GM12878 (cell line): ENCODE measurements around the gene ITIH1. TPM values are rescaled to one million over a fixed set of nuclear protein-coding genes. Genes with fewer than 3 reads are reported as not detected.

Experiments
- ATAC-seq: fragments of 200-7000 bp; cut with Tn5 transposase; 3 replicates; pipeline ENCODE4 v1.9.1; 2020; ENCODE audit warnings: mild to moderate bottlenecking, moderate library complexity
- BruUV-seq: library from RNA; stranded (reverse); fragments of 400-500 nt; replicated peaks from 2 replicates; lab custom pipeline; 2021; lab: Mats Ljungman, UMichigan
- CTCF ChIA-PET: fragments of 300-600 bp; sonication (Branson Sonifier 250); formaldehyde crosslinking; extraction: SDS; loops from one replicate; lab custom pipeline; 2021; ENCODE audit warnings: inconsistent platforms; lab: Yijun Ruan, JAX
- POLR2A ChIA-PET: fragments of 350-600 bp; formaldehyde crosslinking; extraction: SDS; loops from one replicate; lab custom pipeline; 2021; ENCODE audit warnings: inconsistent platforms; lab: Charles Lee
- RAD21 ChIA-PET: fragments of 300-600 bp; sonication (Branson Sonifier 250); formaldehyde crosslinking; loops from one replicate; lab custom pipeline; 2023; ENCODE audit warnings: antibody characterized with exemption; ENCODE audit not compliant: unreplicated experiment; lab: Charles Lee
- SMC1A ChIA-PET: fragments of 300-600 bp; sonication (Branson Sonifier 250); formaldehyde crosslinking; loops from one replicate; lab custom pipeline; 2023; ENCODE audit not compliant: unreplicated experiment, uncharacterized antibody; lab: Charles Lee
- DNase-seq: peaks from one replicate; pipeline ENCODE4 v3.0.0-alpha.2; 2011; ENCODE audit warnings: low read depth, low spot score
- FAIRE-seq: peaks from 3 replicates; lab custom pipeline; 2011; peaks lifted over from hg19 to GRCh38; lab: Jason Lieb, UNC
- H2AFZ ChIP-seq: 2 replicates; pipeline ENCODE4 v1.6.0; 2011; ENCODE audit warnings: low read depth, low read length, control low read depth; ENCODE audit not compliant: control insufficient read depth
- H3K27ac ChIP-seq: 2 replicates; pipeline ENCODE4 v1.5.1; 2011; ENCODE audit warnings: control low read depth; ENCODE audit not compliant: control insufficient read depth, insufficient read depth
- H3K27me3 ChIP-seq, 2 experiments: replicated peaks in 1 of 2; 2 replicates each; pipeline versions ENCODE4 v1.6.0 to v1.6.1; 2011; ENCODE audit warnings: low read length in 1 of 2; ENCODE audit not compliant: control insufficient read depth in 2 of 2, insufficient read depth in 2 of 2
- H3K36me3 ChIP-seq, 2 experiments: 2 replicates each; pipeline ENCODE4 v1.5.1; 2011; ENCODE audit warnings: low read length in 1 of 2; ENCODE audit not compliant: control insufficient read depth in 2 of 2, insufficient read depth in 2 of 2
- H3K4me1 ChIP-seq: 2 replicates; pipeline ENCODE4 v1.6.1; 2011; ENCODE audit warnings: mild to moderate bottlenecking, low read length, moderate library complexity, mixed read lengths; ENCODE audit not compliant: control insufficient read depth, insufficient read depth
- H3K4me2 ChIP-seq: 2 replicates; pipeline ENCODE4 v1.6.0; 2011; ENCODE audit warnings: control low read depth; ENCODE audit not compliant: control insufficient read depth, insufficient read depth
- H3K4me3 ChIP-seq: fragments of 200-600 bp; sonication (generic); 2 replicates; pipeline ENCODE4 v1.5.1; 2016
- H3K79me2 ChIP-seq: 2 replicates; pipeline ENCODE4 v1.6.0; 2011; ENCODE audit warnings: low read length; ENCODE audit not compliant: control insufficient read depth, insufficient read depth
- H3K9ac ChIP-seq: 2 replicates; pipeline ENCODE4 v1.8.0; 2011; ENCODE audit warnings: low read length, control low read depth, mixed read lengths; ENCODE audit not compliant: control insufficient read depth, insufficient read depth
- H3K9me3 ChIP-seq: replicated peaks from 3 replicates; pipeline ENCODE4 v1.5.1; 2011; ENCODE audit warnings: mild to moderate bottlenecking, low read length; ENCODE audit not compliant: control insufficient read depth, insufficient read depth
- H4K20me1 ChIP-seq: 2 replicates; pipeline ENCODE4 v1.6.0; 2011; ENCODE audit not compliant: control insufficient read depth, insufficient read depth
- ATF7 ChIP-seq: fragments of 450-650 bp; IDR thresholded peaks from 2 replicates; pipeline ENCODE4 v1.6.1; 2016; ENCODE audit warnings: low read depth, mild to moderate bottlenecking
- BACH1 ChIP-seq: fragments of 450-650 bp; IDR thresholded peaks from 2 replicates; pipeline ENCODE4 v1.6.1; 2017; ENCODE audit warnings: mild to moderate bottlenecking, borderline replicate concordance
- HCFC1 ChIP-seq: fragments of 150-350 bp; IDR thresholded peaks from 2 replicates; pipeline ENCODE4 v1.6.1; 2014; ENCODE audit warnings: low read length
- JUNB ChIP-seq: IDR thresholded peaks from 2 replicates; pipeline ENCODE4 v1.6.1; 2016; ENCODE audit warnings: antibody characterized with exemption, mild to moderate bottlenecking
- MTA2 ChIP-seq: fragments of 450-650 bp; IDR thresholded peaks from 2 replicates; pipeline ENCODE4 v1.6.1; 2016; ENCODE audit warnings: low read depth, mild to moderate bottlenecking, moderate library complexity
- MYC ChIP-seq: IDR thresholded peaks from 2 replicates; pipeline ENCODE4 v1.6.1; 2011; ENCODE audit warnings: mild to moderate bottlenecking, low read length, moderate library complexity, inconsistent platforms; ENCODE audit not compliant: insufficient read depth, insufficient replicate concordance, insufficient read length, severe bottlenecking
- NBN ChIP-seq: fragments of 450-650 bp; IDR thresholded peaks from 2 replicates; pipeline ENCODE4 v1.6.1; 2016
- NFIC ChIP-seq: IDR thresholded peaks from 2 replicates; pipeline ENCODE4 v1.6.1; 2012; ENCODE audit warnings: low read depth, mild to moderate bottlenecking, inconsistent platforms, low read length, moderate library complexity
- PML ChIP-seq: IDR thresholded peaks from 2 replicates; pipeline ENCODE4 v1.6.1; 2012; ENCODE audit warnings: low read length, inconsistent platforms
- RELA ChIP-seq: fragments of 450-650 bp; IDR thresholded peaks from 2 replicates; pipeline ENCODE4 v1.8.0; 2014; ENCODE audit warnings: borderline replicate concordance; ENCODE audit not compliant: partially characterized antibody
- SREBF2 ChIP-seq: IDR thresholded peaks from 2 replicates; pipeline ENCODE4 v1.6.1; 2012; ENCODE audit warnings: mild to moderate bottlenecking, low read length
- SRF ChIP-seq, 2 experiments: IDR thresholded peaks; 2 replicates each; pipeline ENCODE4 v1.6.1; 2011; ENCODE audit warnings: low read depth in 2 of 2, low read length in 2 of 2, mild to moderate bottlenecking in 1 of 2, moderate library complexity in 1 of 2
- ZNF24 ChIP-seq: fragments of 450-650 bp; IDR thresholded peaks from 2 replicates; pipeline ENCODE4 v1.6.1; 2017; ENCODE audit warnings: antibody characterized with exemption, mild to moderate bottlenecking
- WGBS: methylation state at CpG from one replicate; pipeline ENCODE4 v1.1.6; 2016; ENCODE audit warnings: low lambda C conversion rate; ENCODE audit not compliant: insufficient replicate concordance, insufficient coverage; ENCODE audit errors: missing lambda C conversion rate; 5-methylcytosine and 5-hydroxymethylcytosine counted together
- in situ Hi-C: fragments of 300-500 bp; cut with MboI; formaldehyde crosslinking; loops from 9 replicates; pipeline ENCODE4 v1.14.3; 2018; ENCODE audit warnings: mixed read lengths
- intact Hi-C: fragments of 100-400 bp; cut with micrococcal nuclease; formaldehyde crosslinking; loops from one replicate; pipeline ENCODE4 v1.14.2; 2022; ENCODE audit not compliant: unreplicated experiment
- polyA plus RNA-seq, 11 experiments: library from polyadenylated mRNA; depleted of rRNA in 4 of 11; unstranded in 6 of 11; stranded (reverse) in 5 of 11; fragments of >200 nt; fragmentation: Nextera tagmentation in 4 of 11; fragmentation: Illumina TruSeq in 1 of 11; extraction: Ambion mirVana in 4 of 11; extraction: Trizol in 1 of 11; gene quantifications; 1 replicate in 1 of 11; 2 replicates in 10 of 11; pipeline versions ENCODE4 v1.2.1 to v1.2.3, GENCODE V29; 2011 to 2016; ENCODE audit warnings: inconsistent platforms in 2 of 11, missing spikeins in 2 of 11, low read depth in 1 of 11
- total RNA-seq, 4 experiments: library from RNA; depleted of rRNA in 3 of 4; stranded (reverse); fragments of >200 nt in 3 of 4; fragmentation: Illumina TruSeq in 1 of 4; extraction: Trizol in 1 of 4; gene quantifications; 2 replicates each; pipeline versions ENCODE4 v1.2.1 to v1.2.3, GENCODE V29; 2013 to 2021
- TF ChIP-seq, protein P1 (sequence below): fragments of 450-650 bp; IDR thresholded peaks from 2 replicates; pipeline ENCODE4 v1.6.1; 2017; ENCODE audit warnings: borderline replicate concordance
- TF ChIP-seq, protein P2 (sequence below): fragments of 450-650 bp; IDR thresholded peaks from 2 replicates; pipeline ENCODE4 v1.6.1; 2016; ENCODE audit warnings: mild to moderate bottlenecking, moderate library complexity, borderline replicate concordance
- TF ChIP-seq, protein P3 (sequence below): fragments of 450-650 bp; IDR thresholded peaks from 2 replicates; pipeline ENCODE4 v1.6.1; 2017; ENCODE audit warnings: mild to moderate bottlenecking, moderate library complexity

The ITIH1 gene
- total and polyA plus RNA-seq, 10 of the 15 experiments (the other 5 are each of a cell fraction or from before 2014, with no cell fraction given) = 0.33 to 0.64 (median 0.44) TPM; not detected in 7

DNA sequence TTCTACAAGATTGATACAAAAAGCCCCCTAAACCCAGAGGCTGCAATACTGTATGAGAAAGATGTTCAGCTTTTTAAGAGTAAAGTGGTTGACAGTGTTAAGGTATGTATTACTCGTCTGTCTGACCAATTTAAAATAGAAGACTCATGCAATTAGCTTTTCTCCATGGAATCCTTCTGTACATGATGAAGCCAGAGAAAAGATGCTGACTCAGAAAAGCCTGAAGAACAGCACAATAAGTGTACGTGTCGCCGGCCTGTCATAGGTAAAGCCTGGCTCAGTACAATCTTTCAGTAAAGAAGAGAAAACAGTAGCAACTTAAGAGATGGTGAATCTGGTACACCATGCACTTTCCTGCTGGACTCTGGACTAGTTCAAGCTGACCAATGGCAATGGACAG, 23.0 kb upstream of the ITIH1 start:
- intact Hi-C loops (no loop called here), in situ Hi-C loops (no loop called here)
- no peak overlapping the region for H3K4me3 ChIP-seq
- CTCF ChIA-PET = interaction anchor here (1.7 kb wide), 1 partner anchor 11 kb away, joined by 4 read pairs; no protein-coding TSS in a partner anchor
- WGBS = 84% methylated on average over 4 of the region's 4 CpGs
- H3K27me3 ChIP-seq = no peaks in the 10 kb centered on the region
- FAIRE-seq = no peak
- SMC1A ChIA-PET = no interaction called here
- no peak overlapping the region for H2AFZ ChIP-seq
- H3K9me3 ChIP-seq = no peaks in the 10 kb centered on the region
- no peak for ATAC-seq
- H3K4me2 ChIP-seq = no peak overlapping the region
- peaks cover 3% of the 10 kb centered on the region; the same call in 1 of the 2 replicates for H3K4me1 ChIP-seq
- H3K36me3 ChIP-seq = no peaks in the 10 kb centered on the region; a peak in 3 of 4 replicates
- no peaks in the 10 kb centered on the region for H3K79me2 ChIP-seq
- POLR2A ChIA-PET = interaction anchor here (0.7 kb wide), 1 partner anchor 22 kb away, joined by 4 read pairs; no protein-coding TSS in a partner anchor
- no peak for DNase-seq
- no peaks in the 10 kb centered on the region for H4K20me1 ChIP-seq
- RAD21 ChIA-PET = interaction anchor here (1.0 kb wide), 1 partner anchor 58 kb away, joined by 3 read pairs; no protein-coding TSS in a partner anchor
- no peak overlapping the region for H3K9ac ChIP-seq
- no TSS peak for BruUV-seq
- no peak overlapping the region for H3K27ac ChIP-seq
- TF ChIP-seq, protein P1, sequence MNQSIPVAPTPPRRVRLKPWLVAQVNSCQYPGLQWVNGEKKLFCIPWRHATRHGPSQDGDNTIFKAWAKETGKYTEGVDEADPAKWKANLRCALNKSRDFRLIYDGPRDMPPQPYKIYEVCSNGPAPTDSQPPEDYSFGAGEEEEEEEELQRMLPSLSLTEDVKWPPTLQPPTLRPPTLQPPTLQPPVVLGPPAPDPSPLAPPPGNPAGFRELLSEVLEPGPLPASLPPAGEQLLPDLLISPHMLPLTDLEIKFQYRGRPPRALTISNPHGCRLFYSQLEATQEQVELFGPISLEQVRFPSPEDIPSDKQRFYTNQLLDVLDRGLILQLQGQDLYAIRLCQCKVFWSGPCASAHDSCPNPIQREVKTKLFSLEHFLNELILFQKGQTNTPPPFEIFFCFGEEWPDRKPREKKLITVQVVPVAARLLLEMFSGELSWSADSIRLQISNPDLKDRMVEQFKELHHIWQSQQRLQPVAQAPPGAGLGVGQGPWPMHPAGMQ = no peak
- TF ChIP-seq SRF (IDR thresholded peaks at IDR 0.05; ENCODE audit: low read depth in 2 of 2, low read length in 2 of 2) (no peak), MYC (no peak), JUNB (no peak), NFIC (no peak), PML (no peak), BACH1 (no peak), HCFC1 (no peak), MTA2 (no peak), SREBF2 (no peak), ATF7 (no peak), NBN (no peak), RELA (no peak), ZNF24 (no peak)
- TF ChIP-seq, protein P2, sequence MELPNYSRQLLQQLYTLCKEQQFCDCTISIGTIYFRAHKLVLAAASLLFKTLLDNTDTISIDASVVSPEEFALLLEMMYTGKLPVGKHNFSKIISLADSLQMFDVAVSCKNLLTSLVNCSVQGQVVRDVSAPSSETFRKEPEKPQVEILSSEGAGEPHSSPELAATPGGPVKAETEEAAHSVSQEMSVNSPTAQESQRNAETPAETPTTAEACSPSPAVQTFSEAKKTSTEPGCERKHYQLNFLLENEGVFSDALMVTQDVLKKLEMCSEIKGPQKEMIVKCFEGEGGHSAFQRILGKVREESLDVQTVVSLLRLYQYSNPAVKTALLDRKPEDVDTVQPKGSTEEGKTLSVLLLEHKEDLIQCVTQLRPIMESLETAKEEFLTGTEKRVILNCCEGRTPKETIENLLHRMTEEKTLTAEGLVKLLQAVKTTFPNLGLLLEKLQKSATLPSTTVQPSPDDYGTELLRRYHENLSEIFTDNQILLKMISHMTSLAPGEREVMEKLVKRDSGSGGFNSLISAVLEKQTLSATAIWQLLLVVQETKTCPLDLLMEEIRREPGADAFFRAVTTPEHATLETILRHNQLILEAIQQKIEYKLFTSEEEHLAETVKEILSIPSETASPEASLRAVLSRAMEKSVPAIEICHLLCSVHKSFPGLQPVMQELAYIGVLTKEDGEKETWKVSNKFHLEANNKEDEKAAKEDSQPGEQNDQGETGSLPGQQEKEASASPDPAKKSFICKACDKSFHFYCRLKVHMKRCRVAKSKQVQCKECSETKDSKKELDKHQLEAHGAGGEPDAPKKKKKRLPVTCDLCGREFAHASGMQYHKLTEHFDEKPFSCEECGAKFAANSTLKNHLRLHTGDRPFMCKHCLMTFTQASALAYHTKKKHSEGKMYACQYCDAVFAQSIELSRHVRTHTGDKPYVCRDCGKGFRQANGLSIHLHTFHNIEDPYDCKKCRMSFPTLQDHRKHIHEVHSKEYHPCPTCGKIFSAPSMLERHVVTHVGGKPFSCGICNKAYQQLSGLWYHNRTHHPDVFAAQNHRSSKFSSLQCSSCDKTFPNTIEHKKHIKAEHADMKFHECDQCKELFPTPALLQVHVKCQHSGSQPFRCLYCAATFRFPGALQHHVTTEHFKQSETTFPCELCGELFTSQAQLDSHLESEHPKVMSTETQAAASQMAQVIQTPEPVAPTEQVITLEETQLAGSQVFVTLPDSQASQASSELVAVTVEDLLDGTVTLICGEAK = no peak
- TF ChIP-seq, protein P3, sequence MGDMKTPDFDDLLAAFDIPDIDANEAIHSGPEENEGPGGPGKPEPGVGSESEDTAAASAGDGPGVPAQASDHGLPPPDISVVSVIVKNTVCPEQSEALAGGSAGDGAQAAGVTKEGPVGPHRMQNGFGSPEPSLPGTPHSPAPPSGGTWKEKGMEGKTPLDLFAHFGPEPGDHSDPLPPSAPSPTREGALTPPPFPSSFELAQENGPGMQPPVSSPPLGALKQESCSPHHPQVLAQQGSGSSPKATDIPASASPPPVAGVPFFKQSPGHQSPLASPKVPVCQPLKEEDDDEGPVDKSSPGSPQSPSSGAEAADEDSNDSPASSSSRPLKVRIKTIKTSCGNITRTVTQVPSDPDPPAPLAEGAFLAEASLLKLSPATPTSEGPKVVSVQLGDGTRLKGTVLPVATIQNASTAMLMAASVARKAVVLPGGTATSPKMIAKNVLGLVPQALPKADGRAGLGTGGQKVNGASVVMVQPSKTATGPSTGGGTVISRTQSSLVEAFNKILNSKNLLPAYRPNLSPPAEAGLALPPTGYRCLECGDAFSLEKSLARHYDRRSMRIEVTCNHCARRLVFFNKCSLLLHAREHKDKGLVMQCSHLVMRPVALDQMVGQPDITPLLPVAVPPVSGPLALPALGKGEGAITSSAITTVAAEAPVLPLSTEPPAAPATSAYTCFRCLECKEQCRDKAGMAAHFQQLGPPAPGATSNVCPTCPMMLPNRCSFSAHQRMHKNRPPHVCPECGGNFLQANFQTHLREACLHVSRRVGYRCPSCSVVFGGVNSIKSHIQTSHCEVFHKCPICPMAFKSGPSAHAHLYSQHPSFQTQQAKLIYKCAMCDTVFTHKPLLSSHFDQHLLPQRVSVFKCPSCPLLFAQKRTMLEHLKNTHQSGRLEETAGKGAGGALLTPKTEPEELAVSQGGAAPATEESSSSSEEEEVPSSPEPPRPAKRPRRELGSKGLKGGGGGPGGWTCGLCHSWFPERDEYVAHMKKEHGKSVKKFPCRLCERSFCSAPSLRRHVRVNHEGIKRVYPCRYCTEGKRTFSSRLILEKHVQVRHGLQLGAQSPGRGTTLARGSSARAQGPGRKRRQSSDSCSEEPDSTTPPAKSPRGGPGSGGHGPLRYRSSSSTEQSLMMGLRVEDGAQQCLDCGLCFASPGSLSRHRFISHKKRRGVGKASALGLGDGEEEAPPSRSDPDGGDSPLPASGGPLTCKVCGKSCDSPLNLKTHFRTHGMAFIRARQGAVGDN = no peak
